Epidermal melanocyte (primary cell): ENCODE measurements around the gene FDX1.

Experiments used
- DNase-seq: peaks from one replicate; pipeline ENCODE4 v3.0.0; 2011; ENCODE audit warnings: low spot score; ENCODE audit not compliant: insufficient read length

FDX1 gene

GRCh38 chr11:110507328-110507727 is 77.6 kb downstream of the FDX1 start:
- no peak for DNase-seq

DNA sequence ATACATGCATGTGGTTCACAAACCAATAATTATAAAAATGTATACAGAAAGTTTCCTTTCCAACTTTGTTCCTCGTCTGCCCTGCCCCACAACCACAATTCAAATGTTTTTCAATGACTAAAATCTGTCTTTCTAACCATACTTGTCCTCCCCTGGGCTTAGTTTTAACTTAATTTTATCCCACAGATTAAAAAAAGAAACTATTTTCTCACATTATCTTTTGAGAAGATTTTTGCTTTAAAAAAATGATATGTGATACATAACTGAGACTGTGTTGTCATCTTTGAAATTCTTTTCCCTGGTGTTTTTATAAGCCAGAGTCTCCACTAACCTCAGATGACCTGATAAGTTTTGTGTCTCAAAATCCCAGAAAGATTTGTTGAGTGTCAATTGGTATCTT is 79.0 kb downstream of the FDX1 start:
- DNase-seq = no peak

- no peak for DNase-seq
Measured at GRCh38 chr11:110509472-110509871, 79.7 kb downstream of the FDX1 start.

- DNase-seq = no peak
Measured at GRCh38 chr11:110512026-110512425, 82.3 kb downstream of the FDX1 start.

DNA sequence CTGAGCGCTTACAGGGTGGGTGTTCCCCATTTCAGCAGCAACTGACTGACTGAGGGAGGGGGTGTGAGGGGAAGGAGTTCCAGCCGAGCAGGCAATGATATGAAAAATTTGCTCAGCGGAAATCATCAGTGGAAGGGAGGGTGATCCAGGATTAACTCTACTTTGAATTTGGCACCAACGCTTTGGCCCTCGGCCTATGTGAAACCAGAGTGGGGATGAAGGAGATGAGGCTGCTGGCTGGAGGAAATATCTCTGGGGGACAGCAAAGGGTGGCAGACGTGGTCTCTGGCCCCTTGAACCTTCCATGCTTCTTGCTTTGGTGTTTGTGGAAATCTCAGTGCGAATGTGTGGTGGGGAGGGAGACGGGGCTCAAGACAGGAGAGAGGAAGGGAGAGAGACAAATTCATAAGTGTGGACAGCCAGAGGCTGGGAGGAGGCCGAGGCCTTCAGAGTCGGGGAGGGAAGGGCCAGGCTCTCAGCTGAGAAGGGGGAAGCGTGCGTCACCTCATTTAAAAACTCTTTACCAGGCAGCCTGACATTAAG is 83.6 kb downstream of the FDX1 start:
- no peak for DNase-seq

GRCh38 chr11:110513846-110514437 is 84.2 kb downstream of the FDX1 start:
- no peak for DNase-seq
